ENCODE measurements around the gene LINC01488.

GRCh38 chr11:69453151-69453550, 28.3 kb upstream of the LINC01488 start:
- TF ChIP-seq, protein P1, sequence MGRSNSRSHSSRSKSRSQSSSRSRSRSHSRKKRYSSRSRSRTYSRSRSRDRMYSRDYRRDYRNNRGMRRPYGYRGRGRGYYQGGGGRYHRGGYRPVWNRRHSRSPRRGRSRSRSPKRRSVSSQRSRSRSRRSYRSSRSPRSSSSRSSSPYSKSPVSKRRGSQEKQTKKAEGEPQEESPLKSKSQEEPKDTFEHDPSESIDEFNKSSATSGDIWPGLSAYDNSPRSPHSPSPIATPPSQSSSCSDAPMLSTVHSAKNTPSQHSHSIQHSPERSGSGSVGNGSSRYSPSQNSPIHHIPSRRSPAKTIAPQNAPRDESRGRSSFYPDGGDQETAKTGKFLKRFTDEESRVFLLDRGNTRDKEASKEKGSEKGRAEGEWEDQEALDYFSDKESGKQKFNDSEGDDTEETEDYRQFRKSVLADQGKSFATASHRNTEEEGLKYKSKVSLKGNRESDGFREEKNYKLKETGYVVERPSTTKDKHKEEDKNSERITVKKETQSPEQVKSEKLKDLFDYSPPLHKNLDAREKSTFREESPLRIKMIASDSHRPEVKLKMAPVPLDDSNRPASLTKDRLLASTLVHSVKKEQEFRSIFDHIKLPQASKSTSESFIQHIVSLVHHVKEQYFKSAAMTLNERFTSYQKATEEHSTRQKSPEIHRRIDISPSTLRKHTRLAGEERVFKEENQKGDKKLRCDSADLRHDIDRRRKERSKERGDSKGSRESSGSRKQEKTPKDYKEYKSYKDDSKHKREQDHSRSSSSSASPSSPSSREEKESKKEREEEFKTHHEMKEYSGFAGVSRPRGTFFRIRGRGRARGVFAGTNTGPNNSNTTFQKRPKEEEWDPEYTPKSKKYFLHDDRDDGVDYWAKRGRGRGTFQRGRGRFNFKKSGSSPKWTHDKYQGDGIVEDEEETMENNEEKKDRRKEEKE (IDR thresholded peaks at IDR 0.05; ENCODE audit: borderline replicate concordance in 1 of 2, control insufficient read depth in 1 of 2, low read depth in 2 of 2, low read length in 1 of 2): no peak
- TF ChIP-seq CTCF (IDR thresholded peaks at IDR 0.05 in 2 of 3, conservative IDR thresholded peaks at IDR 0.05 in 1 of 3; ENCODE audit: insufficient read depth in 2 of 3, low read depth in 1 of 3, low read length in 3 of 3) (no peak), KDM5B (IDR thresholded peaks at IDR 0.05; ENCODE audit: insufficient replicate concordance, low read depth, low read length) (no peak)

All from K562 (cell line).